Spleen (tissue), 11 donors: ENCODE data around the gene HMSD. TPM values are rescaled to one million over a fixed set of nuclear protein-coding genes. Genes with fewer than 3 reads are reported as not detected.

Experiments used
- DNase-seq: peaks from one replicate; pipeline ENCODE4 v3.0.0-alpha.2; 2020
- H3K27ac ChIP-seq, 8 donors: fragments of 200-600 bp; sonication (generic) in 7 of 8; 1 replicate in 4 of 8; 2 replicates in 4 of 8; pipeline versions ENCODE4 v1.5.0 to v1.8.0; 2016 to 2021; ENCODE audit warnings: inconsistent platforms in 4 of 8, mild to moderate bottlenecking in 4 of 8, moderate library complexity in 1 of 8
- H3K27me3 ChIP-seq, 7 donors: fragments of 200-600 bp; sonication (generic) in 6 of 7; replicated peaks in 1 of 7; 1 replicate in 4 of 7; 2 replicates in 3 of 7; pipeline versions ENCODE4 v1.5.0 to v1.8.0; 2016 to 2021; ENCODE audit warnings: inconsistent platforms in 3 of 7, mild to moderate bottlenecking in 1 of 7
- H3K36me3 ChIP-seq, 6 donors: fragments of 200-600 bp; sonication (generic) in 5 of 6; 1 replicate in 4 of 6; 2 replicates in 2 of 6; pipeline versions ENCODE4 v1.5.0 to v1.8.0; 2016 to 2021; ENCODE audit warnings: inconsistent platforms in 2 of 6
- H3K4me1 ChIP-seq, 6 donors: fragments of 200-600 bp; sonication (generic) in 5 of 6; 1 replicate in 3 of 6; 2 replicates in 3 of 6; pipeline versions ENCODE4 v1.5.0 to v1.8.0; 2016 to 2021; ENCODE audit warnings: inconsistent platforms in 3 of 6
- H3K4me3 ChIP-seq, 8 donors: fragments of 200-600 bp; sonication (generic) in 7 of 8; 1 replicate in 4 of 8; 2 replicates in 4 of 8; pipeline versions ENCODE4 v1.5.0 to v1.8.0; 2016 to 2021; ENCODE audit warnings: inconsistent platforms in 4 of 8, mild to moderate bottlenecking in 4 of 8, moderate library complexity in 2 of 8
- H3K9me3 ChIP-seq, 8 donors: fragments of 200-600 bp; sonication (generic) in 7 of 8; 1 replicate in 4 of 8; 2 replicates in 4 of 8; pipeline versions ENCODE4 v1.5.0 to v1.8.0; 2016 to 2021; ENCODE audit warnings: inconsistent platforms in 4 of 8
- POLR2A ChIP-seq, 3 donors: fragments of 450-650 bp; IDR thresholded peaks; one replicate each; pipeline ENCODE4 v1.5.1; 2017; ENCODE audit warnings: antibody characterized with exemption in 3 of 3, mild to moderate bottlenecking in 1 of 3
- POLR2AphosphoS5 ChIP-seq, 3 donors: sonication (generic); formaldehyde crosslinking; IDR thresholded peaks; one replicate each; pipeline ENCODE4 v1.5.1; 2017; ENCODE audit warnings: antibody characterized with exemption in 3 of 3
- WGBS, 5 donors: extraction: QIAGEN DNeasy Blood & Tissue Kit in 3 of 5; methylation state at CpG; one replicate each; pipeline versions ENCODE4 v1.1.5 to v1.1.7; 2013 to 2018; 5-methylcytosine and 5-hydroxymethylcytosine counted together
- intact Hi-C: fragments of 100-400 bp; cut with DNase I; formaldehyde crosslinking; loops from one replicate; pipeline ENCODE4 v1.15.0; 2023; ENCODE audit warnings: low total_unique reads
- polyA plus RNA-seq, 3 donors: library from polyadenylated mRNA; stranded (reverse); fragments of 200-250 nt; gene quantifications; one replicate each; pipeline ENCODE4 v1.2.1, GENCODE V29; 2013
- total RNA-seq, 7 donors: library from RNA; depleted of rRNA in 3 of 7; stranded (reverse); fragments of >200 nt in 3 of 7; fragmentation: NEBNext Ultra II Directional in 4 of 7; extraction: Animal tissue kit (Norgen Biotek cat#: 25700) in 4 of 7; gene quantifications; one replicate each; pipeline versions ENCODE4 v1.1.0 to v1.2.1, GENCODE V29; 2016 to 2021
- TF ChIP-seq, protein P1 (sequence below), 11 experiments: fragments of 200-600 bp in 7 of 11; fragments of 450-650 bp in 4 of 11; sonication (generic) in 4 of 11; IDR thresholded peaks in 8 of 11; conservative IDR thresholded peaks in 3 of 11; 1 replicate in 7 of 11; 2 replicates in 4 of 11; pipeline versions ENCODE4 v1.4.0 to v1.8.0; 2016 to 2021; ENCODE audit warnings: antibody characterized with exemption in 11 of 11, inconsistent platforms in 4 of 11, mild to moderate bottlenecking in 1 of 11
- donor health status: healthy with polysubstance abuse.
- donor health status: DM: no; HTN: no; CAD: no; lungs with moderate emphysema.
- donor health status: DM: no; HTN: no; CAD: no.
- donor health status: Bipolar disorder and iron deficiency.
- donor health status: healthy.
- donor health status: DM: no; HTN: no; CAD: no.
- donor health status: DM: yes; HTN: yes; CAD: no.

HMSD gene
- total and polyA plus RNA-seq, 10 donors: 0.23 to 2.2 (median 0.62) TPM; not detected in 3

DNA sequence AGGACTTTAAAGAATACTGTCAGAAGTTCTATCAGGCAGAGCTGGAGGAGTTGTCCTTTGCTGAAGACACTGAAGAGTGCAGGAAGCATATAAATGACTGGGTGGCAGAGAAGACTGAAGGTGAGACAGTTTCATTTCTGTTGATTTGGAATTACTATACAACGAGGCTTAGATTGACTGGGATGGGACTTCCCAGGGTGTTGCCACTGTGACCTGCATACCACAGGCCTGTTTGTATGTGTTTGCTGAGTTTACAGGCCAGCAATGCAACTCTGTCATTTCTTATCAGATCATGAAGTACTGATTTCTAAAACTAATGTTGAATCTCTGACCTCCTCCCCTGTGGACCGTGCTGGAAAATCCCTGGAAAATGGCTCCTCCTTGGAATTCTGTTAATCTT, 32.6 kb downstream of the HMSD start:
- WGBS, 5 donors: 47 to 78% (median 53%) methylated on average over 2 of the region's 2 CpGs
- Histone ChIP-seq H3K27ac (no peak overlapping the region), H3K4me3 (no peak overlapping the region), H3K36me3 (peaks cover 0 to 70% (median 45%) of the 10 kb centered on the region in 6 donors), H3K27me3 (no peaks in the 10 kb centered on the region), H3K9me3 (no peaks in the 10 kb centered on the region), H3K4me1 (peaks cover 3 to 55% (median 19%) of the 10 kb centered on the region in 6 donors)
- no peak for TF ChIP-seq POLR2A (IDR thresholded peaks at IDR 0.05)
- TF ChIP-seq, protein P1, sequence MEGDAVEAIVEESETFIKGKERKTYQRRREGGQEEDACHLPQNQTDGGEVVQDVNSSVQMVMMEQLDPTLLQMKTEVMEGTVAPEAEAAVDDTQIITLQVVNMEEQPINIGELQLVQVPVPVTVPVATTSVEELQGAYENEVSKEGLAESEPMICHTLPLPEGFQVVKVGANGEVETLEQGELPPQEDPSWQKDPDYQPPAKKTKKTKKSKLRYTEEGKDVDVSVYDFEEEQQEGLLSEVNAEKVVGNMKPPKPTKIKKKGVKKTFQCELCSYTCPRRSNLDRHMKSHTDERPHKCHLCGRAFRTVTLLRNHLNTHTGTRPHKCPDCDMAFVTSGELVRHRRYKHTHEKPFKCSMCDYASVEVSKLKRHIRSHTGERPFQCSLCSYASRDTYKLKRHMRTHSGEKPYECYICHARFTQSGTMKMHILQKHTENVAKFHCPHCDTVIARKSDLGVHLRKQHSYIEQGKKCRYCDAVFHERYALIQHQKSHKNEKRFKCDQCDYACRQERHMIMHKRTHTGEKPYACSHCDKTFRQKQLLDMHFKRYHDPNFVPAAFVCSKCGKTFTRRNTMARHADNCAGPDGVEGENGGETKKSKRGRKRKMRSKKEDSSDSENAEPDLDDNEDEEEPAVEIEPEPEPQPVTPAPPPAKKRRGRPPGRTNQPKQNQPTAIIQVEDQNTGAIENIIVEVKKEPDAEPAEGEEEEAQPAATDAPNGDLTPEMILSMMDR (IDR thresholded peaks at IDR 0.05 in 8 of 11, conservative IDR thresholded peaks at IDR 0.05 in 3 of 11): no peak
- no peak for TF ChIP-seq POLR2AphosphoS5 (IDR thresholded peaks at IDR 0.05)
- intact Hi-C loops: loop anchor here (10.0 kb wide), 1 partner anchor 457 kb away; no protein-coding TSS in a partner anchor
- DNase-seq: no peak

DNA sequence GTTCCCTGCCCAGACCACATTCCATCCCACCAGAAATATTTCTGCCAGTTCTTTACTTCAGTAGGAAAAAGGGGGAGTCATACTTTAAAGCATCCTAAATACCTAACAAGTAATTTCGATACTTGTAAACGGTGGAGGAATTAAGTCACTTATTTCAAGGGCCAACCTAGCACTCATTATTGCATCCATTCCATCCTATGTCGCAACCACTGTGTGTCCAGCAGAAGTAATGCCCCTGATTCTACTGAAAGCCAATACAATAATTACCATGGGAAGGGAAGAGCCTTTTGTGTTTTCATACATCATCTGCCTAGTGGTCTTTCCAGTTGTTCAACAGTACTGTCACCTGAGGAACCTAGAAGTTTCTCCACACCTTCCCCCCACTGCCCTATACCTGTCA, 33.3 kb downstream of the HMSD start:
- no peak for TF ChIP-seq POLR2A (IDR thresholded peaks at IDR 0.05)
- peaks cover 0 to 76% (median 50%) of the 10 kb centered on the region in 6 donors for H3K36me3 ChIP-seq
- peaks cover 3 to 48% (median 19%) of the 10 kb centered on the region in 6 donors for H3K4me1 ChIP-seq
- H3K4me3 ChIP-seq: no peak overlapping the region
- 67 to 86% (median 78%) methylated on average over 3 of the region's 3 CpGs for WGBS, 5 donors
- H3K9me3 ChIP-seq: no peaks in the 10 kb centered on the region
- H3K27me3 ChIP-seq: no peaks in the 10 kb centered on the region
- no peak for DNase-seq
- H3K27ac ChIP-seq: no peak overlapping the region
- intact Hi-C loops: loop anchor here (10.0 kb wide), 1 partner anchor 458 kb away; no protein-coding TSS in a partner anchor

DNA sequence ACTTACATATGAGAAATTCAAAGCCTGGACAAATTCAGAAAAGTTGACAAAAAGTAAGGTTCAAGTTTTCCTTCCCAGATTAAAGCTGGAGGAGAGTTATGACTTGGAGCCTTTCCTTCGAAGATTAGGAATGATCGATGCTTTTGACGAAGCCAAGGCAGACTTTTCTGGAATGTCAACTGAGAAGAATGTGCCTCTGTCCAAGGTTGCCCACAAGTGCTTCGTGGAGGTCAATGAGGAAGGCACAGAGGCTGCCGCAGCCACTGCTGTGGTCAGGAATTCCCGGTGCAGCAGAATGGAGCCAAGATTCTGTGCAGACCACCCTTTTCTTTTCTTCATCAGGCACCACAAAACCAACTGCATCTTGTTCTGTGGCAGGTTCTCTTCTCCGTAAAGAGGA, 37.8 kb downstream of the HMSD start:
- 73 to 93% (median 87%) methylated on average over 7 of the region's 7 CpGs for WGBS, 5 donors
- no peak overlapping the region for H3K4me3 ChIP-seq
- TF ChIP-seq POLR2AphosphoS5 (IDR thresholded peaks at IDR 0.05) (no peak), POLR2A (IDR thresholded peaks at IDR 0.05) (no peak)
- TF ChIP-seq, protein P1 (IDR thresholded peaks at IDR 0.05 in 8 of 11, conservative IDR thresholded peaks at IDR 0.05 in 3 of 11): no peak
- peaks cover 0 to 72% (median 44%) of the 10 kb centered on the region in 6 donors for H3K36me3 ChIP-seq
- H3K4me1 ChIP-seq: peaks cover 0 to 5% (median 0%) of the 10 kb centered on the region in 6 donors
- DNase-seq: no peak
- no peaks in the 10 kb centered on the region for H3K27me3 ChIP-seq
- no peaks in the 10 kb centered on the region for H3K9me3 ChIP-seq
- no peak overlapping the region for H3K27ac ChIP-seq
- intact Hi-C loops: loop anchor here (10.0 kb wide), 1 partner anchor 462 kb away; no protein-coding TSS in a partner anchor

DNA sequence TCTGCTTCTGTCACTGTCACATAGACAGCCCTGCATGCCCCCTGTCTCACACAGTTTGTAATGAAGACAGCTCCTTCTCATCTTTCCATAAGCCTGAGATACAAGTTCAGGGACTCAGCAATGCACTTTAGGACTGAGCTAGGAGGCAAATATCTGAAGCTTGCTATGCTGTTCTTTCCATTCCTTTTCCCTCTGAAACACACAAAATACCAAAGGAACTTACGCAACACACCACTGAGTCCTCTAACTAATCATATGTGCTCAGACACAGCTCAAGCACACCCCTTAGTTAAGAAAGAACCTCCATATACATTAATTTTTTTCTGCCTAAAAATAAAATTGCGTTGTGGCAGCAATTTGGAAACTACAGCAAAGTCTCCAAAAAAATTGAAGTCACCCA, 38.6 kb downstream of the HMSD start:
- intact Hi-C loops: loop anchor here (10.0 kb wide), 1 partner anchor 463 kb away; no protein-coding TSS in a partner anchor
- TF ChIP-seq POLR2A (IDR thresholded peaks at IDR 0.05) (no peak), POLR2AphosphoS5 (IDR thresholded peaks at IDR 0.05) (no peak)
- TF ChIP-seq, protein P1 (IDR thresholded peaks at IDR 0.05 in 8 of 11, conservative IDR thresholded peaks at IDR 0.05 in 3 of 11): no peak
- Histone ChIP-seq H3K27ac (no peak overlapping the region), H3K36me3 (peaks cover 0 to 63% (median 36%) of the 10 kb centered on the region in 6 donors), H3K27me3 (no peaks in the 10 kb centered on the region), H3K9me3 (no peaks in the 10 kb centered on the region), H3K4me3 (no peak overlapping the region), H3K4me1 (no peaks in the 10 kb centered on the region)
- DNase-seq: no peak
- 42 to 87% (median 71%) methylated on average over 2 of the region's 2 CpGs for WGBS, 5 donors
